GM21367 (cell line): Measurements from ENCODE around the gene CASKIN1.

Source experiments
- ATAC-seq: cut with Tn5 transposase; IDR thresholded peaks from one replicate; pipeline ENCODE4 v1.9.1; 2021; ENCODE audit not compliant: unreplicated experiment

Gene CASKIN1

DNA sequence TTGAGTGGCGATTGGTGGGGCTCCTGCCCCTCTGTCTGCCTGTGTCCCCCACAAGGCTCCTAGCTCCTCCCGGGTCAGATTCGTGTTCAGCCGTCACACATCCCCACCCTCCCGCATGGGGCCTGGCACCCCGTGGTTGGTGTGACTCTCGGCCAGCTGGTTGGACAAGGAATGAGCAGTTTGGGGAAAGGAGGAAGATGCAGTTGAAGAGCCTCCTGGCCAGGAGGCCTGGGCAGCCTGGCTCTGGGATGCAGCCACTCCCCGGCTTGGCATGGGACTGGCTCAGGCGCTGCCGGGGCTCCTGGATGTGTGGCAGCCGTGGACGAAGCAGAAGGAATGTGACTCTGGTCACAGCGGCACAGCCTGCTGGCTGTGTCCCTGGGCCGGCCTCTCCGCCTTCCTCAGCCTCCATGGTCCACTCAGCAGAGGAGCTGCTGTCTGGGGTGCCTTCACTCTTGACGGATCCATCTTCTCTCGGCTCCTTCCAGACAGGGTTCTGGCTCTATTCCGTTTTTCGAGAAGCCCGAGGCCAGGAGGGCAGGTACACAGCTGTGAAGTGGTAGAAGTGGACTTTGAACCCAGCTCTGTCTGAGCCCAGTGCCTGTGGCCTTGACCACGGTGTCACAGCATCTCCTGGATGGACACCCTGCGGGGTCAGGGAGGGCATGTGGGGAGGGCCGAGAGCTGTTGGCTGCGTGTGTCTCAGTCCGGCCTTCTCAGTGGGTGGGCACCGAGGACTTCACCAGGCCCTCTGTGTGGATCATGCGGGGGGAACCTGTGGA lies 38.7 kb downstream of the CASKIN1 start:
- no peak for ATAC-seq

DNA sequence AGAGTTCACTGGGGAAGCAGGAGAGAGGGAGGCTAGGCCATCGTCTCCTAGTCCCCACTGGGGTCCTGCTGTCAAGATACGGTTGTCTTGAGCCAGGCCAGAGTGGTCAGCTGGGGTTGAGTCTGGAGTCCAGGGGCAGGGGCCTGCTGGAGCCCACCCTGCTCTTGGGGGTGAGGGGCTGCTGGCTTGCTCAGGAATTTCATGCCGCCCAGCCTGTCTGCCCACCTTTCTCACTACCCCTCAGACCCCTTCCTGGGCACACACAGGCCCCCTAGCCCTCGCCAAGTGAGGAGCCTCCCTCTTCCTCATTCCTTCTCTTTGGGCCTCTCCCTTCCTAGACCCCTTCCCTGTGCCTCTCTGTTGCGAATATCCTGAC lies 39.6 kb downstream of the CASKIN1 start:
- ATAC-seq: no peak

DNA sequence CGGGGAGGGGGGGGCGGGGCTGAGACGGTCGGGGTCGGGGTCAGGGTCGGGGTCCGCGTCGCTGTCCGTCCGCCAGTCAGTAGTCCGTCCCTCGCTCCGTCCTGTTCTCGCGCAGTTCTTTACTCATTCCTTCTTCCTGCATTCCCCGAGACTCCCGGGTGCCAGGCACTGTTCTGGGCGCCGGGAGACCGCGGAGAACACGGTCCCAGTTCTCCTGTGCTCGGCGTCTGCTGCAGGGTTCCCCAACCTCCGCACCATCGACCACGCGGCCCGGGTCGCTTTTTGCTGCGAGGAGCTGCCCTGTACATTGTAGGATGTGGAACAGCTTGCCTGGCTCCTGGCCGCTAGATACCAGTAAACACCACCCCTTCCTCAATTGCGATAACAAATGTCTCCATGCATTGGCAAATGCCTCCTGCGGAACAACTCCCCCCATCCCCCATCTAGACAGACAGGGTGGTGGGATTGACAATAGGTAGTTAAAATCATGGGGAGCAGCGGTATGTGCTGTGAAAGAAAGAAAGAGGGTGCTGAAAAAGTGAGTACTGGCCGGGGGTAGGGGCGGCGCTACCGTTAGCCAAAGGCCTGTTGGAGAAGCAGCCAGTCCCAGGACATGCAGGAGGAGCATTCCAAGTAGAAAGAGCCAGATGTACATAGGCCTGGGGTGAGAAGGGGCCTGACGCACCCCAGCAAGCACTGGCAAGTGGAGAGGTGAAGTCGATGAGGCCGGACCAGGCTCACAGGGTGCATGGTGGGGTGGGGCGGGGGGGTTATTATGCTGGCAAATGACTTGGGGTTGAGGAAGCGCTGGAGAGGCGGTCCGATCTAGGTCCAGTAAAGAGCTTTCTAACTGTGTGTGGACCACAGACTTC lies 40.2 kb downstream of the CASKIN1 start:
- ATAC-seq: no peak

DNA sequence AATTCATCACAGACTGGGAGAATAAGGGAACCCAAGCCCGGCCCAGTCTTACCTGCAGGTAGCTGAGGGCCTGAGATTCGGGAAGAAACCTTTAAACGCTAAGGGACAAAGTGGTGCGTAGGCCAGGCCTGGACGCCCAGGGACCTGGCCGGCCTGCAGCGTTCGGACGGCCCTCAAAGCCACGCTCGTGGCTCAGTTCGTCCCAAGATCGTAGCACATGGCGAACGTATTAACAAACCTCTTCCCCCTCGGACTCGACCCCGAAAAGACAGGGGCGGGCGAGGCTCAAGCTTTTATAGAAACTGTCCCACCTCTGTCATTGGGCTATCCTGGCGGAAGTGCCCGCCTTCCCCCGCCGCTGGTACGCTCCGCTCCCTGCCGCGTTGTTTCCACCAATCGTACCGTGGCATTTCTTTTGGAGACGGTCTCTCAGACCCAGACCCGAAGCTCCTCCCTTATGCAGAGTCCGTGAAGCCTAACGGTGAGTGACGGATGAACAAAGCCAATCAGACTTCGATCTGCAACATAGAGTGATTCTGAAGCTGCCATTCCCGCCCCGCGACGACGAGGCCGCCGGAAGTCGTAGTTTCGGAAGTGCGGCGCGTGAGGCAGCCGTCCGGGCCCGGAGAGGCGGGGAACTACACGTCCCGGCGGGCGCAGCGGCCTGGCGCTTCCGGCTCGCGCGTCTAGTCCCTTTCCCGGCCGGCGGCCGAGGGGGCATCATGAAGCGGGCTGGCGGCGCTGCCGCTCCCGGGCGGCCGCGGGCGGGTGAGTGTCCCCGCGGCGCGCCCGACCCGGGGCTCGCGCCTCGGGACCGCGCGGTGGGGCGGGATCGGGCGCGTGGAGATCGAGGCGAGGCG lies 41.1 kb downstream of the CASKIN1 start, which contains the start of gene TRAF7:
TSS of gene TRAF7 (plus strand) at position 692 of the 860 bp plus-strand sequence. CDS start 8,139 bp downstream, outside the sequence.
- ATAC-seq: peak; percentile 82

DNA sequence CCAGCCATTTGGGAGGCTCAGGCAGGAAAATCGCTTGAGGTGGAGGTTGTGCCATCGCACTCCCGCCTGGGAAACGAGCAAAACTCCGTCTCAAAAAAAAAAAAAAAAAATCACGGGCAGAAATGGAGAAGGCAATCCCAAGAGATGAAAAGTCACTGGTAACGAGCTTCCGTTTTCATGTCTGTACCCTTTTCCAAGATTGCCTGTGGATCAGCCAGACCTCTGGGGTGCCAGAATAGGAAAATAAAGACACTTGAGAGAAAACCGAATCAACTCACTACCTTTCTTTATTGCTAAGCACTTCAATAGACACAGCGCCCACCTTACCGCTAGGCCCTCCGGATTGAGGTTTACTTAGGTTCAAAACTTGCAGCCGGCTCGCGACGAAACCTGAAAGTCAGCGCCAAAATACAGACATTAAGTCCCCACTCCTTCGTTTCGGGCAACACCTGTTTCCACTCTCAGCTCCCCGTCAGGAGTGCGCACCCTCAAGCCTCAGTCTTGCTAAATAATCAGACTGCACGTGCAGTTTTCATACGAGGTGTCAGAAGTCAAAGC lies 41.8 kb downstream of the CASKIN1 start:
- ATAC-seq: no peak

DNA sequence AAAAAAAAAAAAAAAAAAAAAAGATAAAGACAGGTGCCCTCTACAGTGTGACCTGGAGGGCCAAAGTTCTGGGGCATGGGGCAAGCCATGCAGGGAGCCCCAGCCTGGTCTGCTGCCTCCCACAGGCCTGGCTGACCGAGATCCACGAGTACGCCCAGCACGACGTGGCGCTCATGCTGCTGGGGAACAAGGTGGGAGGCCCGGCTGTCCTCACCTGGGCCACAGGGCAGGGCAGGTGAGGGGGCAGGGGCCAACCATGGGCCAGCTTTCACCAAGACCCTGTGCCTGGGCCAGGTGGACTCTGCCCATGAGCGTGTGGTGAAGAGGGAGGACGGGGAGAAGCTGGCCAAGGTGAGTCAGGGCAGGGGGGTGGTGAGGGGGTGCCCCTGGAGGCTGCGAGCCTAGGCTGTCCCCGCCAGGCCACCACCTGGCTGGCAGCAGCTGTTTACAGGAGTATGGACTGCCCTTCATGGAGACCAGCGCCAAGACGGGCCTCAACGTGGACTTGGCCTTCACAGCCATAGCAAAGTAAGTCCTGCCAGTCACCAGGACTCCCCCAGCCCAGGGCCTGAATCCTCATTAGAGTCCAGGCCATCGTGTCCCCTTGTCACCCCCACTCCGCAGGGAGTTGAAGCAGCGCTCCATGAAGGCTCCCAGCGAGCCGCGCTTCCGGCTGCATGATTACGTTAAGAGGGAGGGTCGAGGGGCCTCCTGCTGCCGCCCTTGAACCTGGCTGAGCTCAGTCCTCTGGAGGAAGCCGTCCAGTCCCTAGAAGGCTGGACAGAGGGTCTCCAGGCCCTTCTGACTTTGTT lies 43.5 kb downstream of the CASKIN1 start:
- ATAC-seq: no peak

DNA sequence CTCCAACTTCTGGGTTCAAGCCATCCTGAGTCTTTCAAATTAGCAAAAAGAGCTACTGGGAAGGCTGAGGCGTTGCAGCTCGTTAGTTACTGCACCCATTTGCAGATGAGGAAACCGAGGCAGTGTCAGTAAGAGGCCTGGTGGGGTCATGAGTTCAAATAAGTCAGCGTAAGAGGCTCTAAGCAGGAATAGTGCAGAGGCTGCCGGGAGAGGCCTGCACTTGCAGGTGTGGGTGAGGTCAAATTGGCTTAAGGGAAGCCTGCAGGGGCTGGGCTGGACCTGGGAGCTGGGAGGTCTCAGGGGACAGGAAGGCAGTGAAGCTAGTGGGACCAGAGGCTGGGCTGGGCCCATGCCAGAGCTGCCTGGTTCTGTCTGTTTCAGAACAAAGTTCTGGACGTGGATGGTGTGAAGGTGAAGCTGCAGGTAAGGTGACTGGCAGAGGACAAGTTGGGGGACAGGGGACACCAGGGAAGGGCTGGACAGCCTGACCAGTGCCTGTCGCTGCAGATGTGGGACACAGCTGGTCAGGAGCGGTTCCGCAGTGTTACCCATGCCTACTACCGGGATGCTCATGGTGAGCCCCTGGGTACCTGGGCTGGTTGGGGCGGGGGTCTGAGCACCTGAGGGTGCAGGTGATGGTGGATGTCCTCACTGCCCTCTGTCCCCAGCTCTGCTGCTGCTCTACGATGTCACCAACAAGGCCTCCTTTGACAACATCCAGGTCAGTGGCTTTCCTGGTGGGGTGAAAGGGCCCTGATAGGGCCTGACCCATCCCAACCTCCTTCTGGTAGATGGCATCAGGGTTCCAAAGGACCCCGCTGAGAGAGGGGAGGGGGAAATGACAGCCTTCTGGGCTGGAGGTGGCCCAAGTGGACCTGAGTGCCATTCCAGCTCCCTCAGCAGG lies 45.0 kb downstream of the CASKIN1 start:
- ATAC-seq: no peak

DNA sequence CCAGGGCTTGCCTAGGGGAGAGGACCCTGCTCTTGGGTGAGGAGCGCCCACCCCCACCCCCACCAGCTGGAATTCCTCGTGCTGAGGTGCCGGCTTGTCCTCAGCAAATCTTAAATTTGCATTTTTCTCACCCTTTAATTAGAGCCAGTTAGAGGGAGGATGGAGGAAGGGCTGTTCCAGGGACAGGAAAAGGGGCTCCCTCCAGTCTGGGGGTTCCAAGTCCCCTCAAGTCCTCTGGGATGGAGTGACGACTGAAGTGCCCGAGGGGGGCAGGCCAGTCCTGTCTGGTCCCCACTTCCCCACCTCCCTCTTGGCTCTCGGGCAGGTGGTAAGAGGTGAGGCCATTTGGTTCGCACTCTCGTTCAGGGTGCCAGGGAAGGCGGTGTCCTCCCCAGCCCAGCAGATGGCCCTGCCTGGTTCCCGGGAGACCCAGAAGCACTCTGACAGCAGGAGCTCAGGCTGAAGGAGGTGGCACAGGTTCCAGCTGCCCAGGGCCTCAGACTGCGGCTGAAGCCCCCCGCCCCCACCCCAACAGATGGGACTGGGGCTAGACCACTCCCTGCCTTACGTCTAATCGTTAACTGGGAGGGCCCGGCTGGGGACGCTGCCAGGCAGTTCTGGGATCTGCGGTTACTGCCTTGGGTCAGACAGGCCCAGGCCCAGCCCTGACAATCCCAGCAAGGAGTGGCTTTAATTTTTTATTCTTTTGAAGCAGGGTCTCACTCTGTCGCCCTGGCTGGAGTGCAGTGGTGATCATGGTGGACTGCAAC lies 45.8 kb downstream of the CASKIN1 start:
- ATAC-seq: no peak

DNA sequence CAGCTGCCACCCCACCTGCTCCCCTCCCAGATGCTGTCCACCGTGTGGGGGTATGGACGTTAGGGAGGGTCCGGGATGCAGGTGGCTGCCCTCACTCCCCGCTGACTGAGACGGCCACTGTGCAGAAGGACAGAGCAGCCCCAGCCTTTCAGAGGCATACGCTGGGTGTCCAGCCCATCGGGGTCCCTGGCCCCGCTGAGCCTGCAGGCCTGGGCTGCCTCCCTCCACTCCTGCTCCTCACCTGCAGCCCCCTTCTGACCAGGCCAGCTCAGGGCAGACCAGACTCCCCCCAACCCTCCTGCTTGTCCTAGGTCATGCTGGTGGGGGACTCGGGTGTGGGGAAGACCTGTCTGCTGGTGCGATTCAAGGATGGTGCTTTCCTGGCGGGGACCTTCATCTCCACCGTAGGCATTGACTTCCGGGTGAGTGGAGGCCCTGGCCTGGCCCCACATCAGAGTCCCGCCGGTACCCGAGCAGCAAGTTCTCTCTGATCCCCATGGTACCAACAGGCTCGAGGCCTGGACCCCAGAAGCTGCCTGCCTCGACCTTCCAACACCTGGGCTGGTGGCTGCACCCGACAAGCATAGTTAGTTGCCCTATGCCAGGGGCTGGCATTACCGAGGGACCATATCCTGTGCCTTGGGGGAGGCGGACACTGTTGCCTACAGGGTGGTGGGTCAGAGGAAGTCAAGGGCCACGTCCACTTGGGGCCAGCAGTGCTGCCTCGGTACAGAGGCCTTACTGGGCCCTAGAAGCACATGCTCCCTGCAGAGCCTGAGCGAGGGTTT lies 46.6 kb downstream of the CASKIN1 start:
- no peak for ATAC-seq

DNA sequence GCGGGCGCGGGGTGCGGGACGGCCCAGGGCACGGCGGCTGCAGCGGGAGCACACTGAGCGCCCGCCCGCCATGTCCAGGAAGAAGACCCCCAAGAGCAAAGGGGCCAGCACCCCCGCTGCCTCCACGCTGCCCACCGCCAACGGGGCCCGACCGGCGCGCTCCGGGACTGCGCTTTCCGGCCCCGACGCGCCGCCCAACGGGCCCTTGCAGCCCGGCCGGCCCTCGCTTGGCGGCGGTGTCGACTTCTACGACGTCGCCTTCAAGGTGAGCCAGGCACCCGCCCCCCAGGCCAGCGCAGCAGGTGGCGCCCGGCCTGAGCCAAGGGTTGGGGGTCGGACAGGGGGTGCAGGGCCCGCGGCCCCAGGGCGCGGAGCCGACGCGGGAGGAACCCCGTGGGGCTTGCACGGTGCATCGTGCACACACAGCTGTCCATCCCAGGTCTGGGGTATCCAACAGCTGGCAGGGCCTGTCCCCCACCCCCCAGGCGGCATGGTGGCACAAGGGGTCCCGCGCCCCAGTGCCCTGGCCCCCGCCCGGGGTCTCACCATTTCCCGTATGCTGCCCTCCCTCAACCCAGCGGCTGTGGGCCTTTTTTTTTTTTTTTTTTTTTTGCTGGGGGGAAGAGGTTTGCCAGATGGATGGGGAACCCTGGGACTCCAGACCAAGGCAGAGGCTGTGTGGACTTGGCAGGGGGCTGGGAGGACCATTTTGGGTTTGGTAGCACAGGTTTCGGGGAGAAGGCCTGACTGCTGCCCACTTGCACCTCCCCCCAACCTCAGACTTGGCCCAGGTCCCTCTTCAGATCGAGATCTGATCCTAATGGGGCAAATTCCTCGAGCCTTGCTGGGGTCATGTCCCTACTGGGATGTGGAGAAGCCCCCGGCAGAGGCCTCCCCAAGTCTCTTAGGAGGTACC lies 47.4 kb downstream of the CASKIN1 start:
- ATAC-seq: no peak

DNA sequence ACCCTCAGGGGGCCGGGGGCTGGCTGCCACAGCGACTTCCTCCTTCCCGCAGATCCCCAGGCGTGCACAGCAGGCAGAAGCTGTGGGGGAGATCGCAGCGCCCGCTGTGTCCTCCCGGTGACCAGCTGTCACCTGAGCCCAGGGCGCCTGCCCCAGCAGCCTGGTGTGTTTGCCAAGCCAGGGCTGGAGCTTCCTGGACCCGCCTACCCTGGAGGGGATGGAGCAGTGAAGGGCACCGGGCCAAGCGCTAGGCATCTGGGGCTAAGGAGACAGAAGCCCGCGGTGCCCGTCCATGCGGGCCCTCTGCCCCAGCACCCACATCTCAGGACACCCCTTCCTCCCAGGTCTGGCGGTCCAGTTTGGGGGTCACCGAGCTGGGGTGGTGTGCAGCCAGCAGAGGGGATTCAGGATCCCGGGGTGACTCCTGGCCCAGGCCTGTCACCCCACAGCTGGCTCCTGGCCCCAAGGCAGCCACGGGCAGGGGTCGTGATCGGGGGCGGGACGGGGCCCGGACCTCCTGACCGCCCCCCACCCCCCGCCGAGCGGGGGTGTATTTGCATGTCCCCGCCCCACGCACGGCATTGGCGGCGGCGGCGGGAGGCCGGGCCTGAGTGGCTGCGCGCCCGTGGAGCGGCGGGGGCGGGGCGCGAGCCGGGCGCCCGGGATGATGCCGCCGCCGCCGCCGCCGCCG lies 48.3 kb downstream of the CASKIN1 start, which contains the start of gene RAB26:
TSS of gene RAB26 (plus strand) at position 645 of the 691 bp plus-strand sequence. CDS start 159 bp downstream, outside the sequence.
- ATAC-seq: no peak

DNA sequence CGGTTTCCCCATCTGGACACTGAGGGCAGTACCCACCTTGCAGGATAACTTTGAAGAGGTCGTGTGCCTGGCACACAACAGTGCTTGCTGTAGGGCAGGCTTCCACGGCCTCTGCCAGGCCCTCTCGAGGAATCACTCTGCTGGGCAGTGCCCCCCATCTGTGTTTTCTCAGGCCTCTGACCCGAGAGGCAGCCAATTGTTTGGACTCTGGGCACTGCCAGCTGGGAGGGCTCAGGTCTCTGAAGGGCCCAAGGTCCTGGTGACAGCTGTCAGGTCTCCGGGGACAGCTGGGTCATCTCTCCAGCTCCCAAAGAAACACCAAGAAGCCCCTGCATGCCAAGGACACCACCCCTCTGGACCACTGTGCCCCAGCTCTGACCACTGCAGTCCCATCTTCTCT lies 49.0 kb downstream of the CASKIN1 start:
- ATAC-seq: no peak

DNA sequence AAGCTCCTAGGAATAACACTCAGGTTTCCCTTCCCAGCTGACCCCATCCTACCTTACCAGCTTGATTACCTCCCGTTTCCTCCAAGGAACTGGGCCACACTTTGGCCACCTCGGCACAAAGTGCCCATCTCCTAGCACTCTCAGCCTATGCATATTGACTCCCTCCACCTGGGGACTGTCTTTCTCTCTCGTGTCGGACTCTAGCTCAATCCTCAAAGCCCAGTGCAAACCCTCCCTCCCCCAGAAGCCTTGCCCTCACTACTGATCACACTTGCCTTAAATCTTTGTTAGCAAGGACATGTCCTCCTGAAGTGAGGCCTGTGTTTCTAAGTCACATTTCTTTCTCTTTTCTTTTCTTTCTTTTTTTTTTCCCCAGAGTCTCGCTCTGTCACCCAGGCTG lies 50.6 kb downstream of the CASKIN1 start:
- ATAC-seq: no peak

DNA sequence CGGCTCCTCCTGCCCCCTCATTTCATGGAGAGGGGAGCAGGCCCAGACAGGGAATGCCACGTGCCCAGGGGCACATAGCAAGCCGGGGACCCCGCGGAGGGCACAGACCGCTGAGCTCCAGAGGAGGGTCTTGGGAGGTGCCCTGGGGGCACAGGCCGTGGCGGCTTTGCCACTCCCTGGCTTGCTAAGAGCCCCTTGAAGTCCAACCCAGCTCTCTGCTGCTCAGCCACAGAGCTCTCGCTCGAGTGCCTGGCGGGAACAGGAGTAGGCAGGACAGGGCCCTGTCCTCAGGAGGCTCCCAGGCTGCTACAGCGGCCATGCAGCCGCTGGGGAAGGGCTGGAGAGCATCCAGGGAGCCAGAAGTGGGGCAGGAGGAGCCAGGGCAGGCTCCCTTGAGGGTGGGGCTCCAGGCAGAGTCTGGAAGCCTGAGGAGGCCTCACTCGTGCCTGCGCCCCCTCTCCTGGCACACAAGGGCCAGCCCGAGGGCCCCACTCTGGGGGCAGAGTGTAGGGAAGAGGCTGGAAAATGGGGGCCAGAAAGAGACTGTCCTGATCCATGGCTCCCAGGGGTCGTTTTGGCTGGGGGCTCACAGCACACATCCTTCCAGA lies 52.4 kb downstream of the CASKIN1 start:
- no peak for ATAC-seq
